HCT116 (cell line): Measurements from ENCODE around the gene VWF.

Experiments
- CTCF ChIP-seq, 3 experiments: fragments of 200-600 bp in 1 of 3; sonication (generic) in 1 of 3; IDR thresholded peaks in 2 of 3; conservative IDR thresholded peaks in 1 of 3; 2 replicates each; pipeline ENCODE4 v1.5.1; 2012 to 2017; ENCODE audit warnings: low read depth in 2 of 3, low read length in 2 of 3, antibody characterized with exemption in 1 of 3, borderline replicate concordance in 1 of 3, control low read depth in 1 of 3, mild to moderate bottlenecking in 1 of 3, mixed read lengths in 1 of 3, mixed run types in 1 of 3, moderate library complexity in 1 of 3; ENCODE audit not compliant: insufficient read depth in 1 of 3
- EZH2 ChIP-seq: fragments of 200-600 bp; sonication (generic); IDR thresholded peaks from 2 replicates; pipeline ENCODE4 v1.6.1; 2017; ENCODE audit warnings: antibody characterized with exemption, mixed run types
- POLR2A ChIP-seq: IDR thresholded peaks from 2 replicates; pipeline ENCODE4 v1.7.0; 2011; ENCODE audit warnings: borderline replicate concordance; ENCODE audit not compliant: insufficient read depth, insufficient read length; ENCODE audit errors: extremely low read depth
- ZFX ChIP-seq: fragments of 450-650 bp; IDR thresholded peaks from 2 replicates; pipeline ENCODE4 v1.6.1; 2017
- ZNF274 ChIP-seq: fragments of 200-500 bp; sonication (Bioruptor generic); IDR thresholded peaks from 2 replicates; pipeline ENCODE4 v1.6.1; 2014; ENCODE audit warnings: mild to moderate bottlenecking, low read depth, low read length, inconsistent platforms

- TF ChIP-seq ZNF274 (no peak), POLR2A (no peak), EZH2 (no peak), CTCF (IDR thresholded peaks at IDR 0.05 in 2 of 3, conservative IDR thresholded peaks at IDR 0.05 in 1 of 3; ENCODE audit: borderline replicate concordance in 1 of 3, insufficient read depth in 1 of 3, low read depth in 2 of 3, low read length in 2 of 3) (no peak), ZFX (no peak)
These were observed 106.2 kb downstream of the VWF start for GRCh38 chr12:6018265-6018664.
